Measurements from ENCODE around the gene KISS1. TPM values are rescaled to one million over a fixed set of nuclear protein-coding genes. Genes with fewer than 3 reads are reported as not detected.

The KISS1 gene
- total RNA-seq, 2 experiments from 2014 or later, result not detected

GRCh38 chr1:204227996-204228785, 31.9 kb upstream of the KISS1 start:
- no peaks in the 10 kb centered on the region for H3K36me3 ChIP-seq (ENCODE audit: insufficient read depth, low read length)
- H3K4me3 ChIP-seq (ENCODE audit: low read depth, low read length, poor library complexity, severe bottlenecking), result no peak overlapping the region
- no peaks in the 10 kb centered on the region for H3K4me1 ChIP-seq (ENCODE audit: insufficient read depth, low read length, poor library complexity, severe bottlenecking)
- H3K9me3 ChIP-seq (ENCODE audit: low read length), result no peaks in the 10 kb centered on the region
- intact Hi-C loops (cut with micrococcal nuclease; ENCODE audit: unreplicated experiment), result no loop called here
- no peak overlapping the region for H2AFZ ChIP-seq (ENCODE audit: low read length)
- no peak for DNase-seq (ENCODE audit: low spot score)
- no TSS peak for BruUV-seq (replicated peaks)
- TF ChIP-seq CTCF (conservative IDR thresholded peaks at IDR 0.05; ENCODE audit: low read length), result no peak
- no peak for TF ChIP-seq EZH2phosphoT487 (IDR thresholded peaks at IDR 0.05; ENCODE audit: borderline replicate concordance, low read depth, low read length)
- H3K79me2 ChIP-seq (ENCODE audit: insufficient read depth, low read depth, low read length), result no peaks in the 10 kb centered on the region
- no peaks in the 10 kb centered on the region for H4K20me1 ChIP-seq (ENCODE audit: insufficient read depth, low read length)
- CTCF ChIA-PET (ENCODE audit: unreplicated experiment), result no interaction called here
- POLR2A ChIA-PET, result interaction anchor here (1.3 kb wide), 1 partner anchor 18 kb away, joined by 3 read pairs; no protein-coding TSS in a partner anchor
- no peaks in the 10 kb centered on the region for H3K9me2 ChIP-seq (ENCODE audit: insufficient read depth, low read length)
- no peak overlapping the region for H3K4me2 ChIP-seq (ENCODE audit: low read length)
- no peak overlapping the region for H3K27ac ChIP-seq (ENCODE audit: low read depth, low read length, poor library complexity, severe bottlenecking)

- H2AFZ ChIP-seq (ENCODE audit: low read length), result no peak overlapping the region
- intact Hi-C loops (cut with micrococcal nuclease; ENCODE audit: unreplicated experiment), result no loop called here
- no TSS peak for BruUV-seq (replicated peaks)
- DNase-seq (ENCODE audit: low spot score), result no peak
- H4K20me1 ChIP-seq (ENCODE audit: insufficient read depth, low read length), result no peaks in the 10 kb centered on the region
- H3K4me2 ChIP-seq (ENCODE audit: low read length), result no peak overlapping the region
- H3K4me3 ChIP-seq (ENCODE audit: low read depth, low read length, poor library complexity, severe bottlenecking), result no peak overlapping the region
- no peak overlapping the region for H3K27ac ChIP-seq (ENCODE audit: low read depth, low read length, poor library complexity, severe bottlenecking)
- H3K9me3 ChIP-seq (ENCODE audit: low read length), result no peaks in the 10 kb centered on the region
- H3K79me2 ChIP-seq (ENCODE audit: insufficient read depth, low read depth, low read length), result no peaks in the 10 kb centered on the region
- TF ChIP-seq CTCF (conservative IDR thresholded peaks at IDR 0.05; ENCODE audit: low read length) (no peak), EZH2phosphoT487 (IDR thresholded peaks at IDR 0.05; ENCODE audit: borderline replicate concordance, low read depth, low read length) (no peak)
- no peaks in the 10 kb centered on the region for H3K4me1 ChIP-seq (ENCODE audit: insufficient read depth, low read length, poor library complexity, severe bottlenecking)
- CTCF ChIA-PET (ENCODE audit: unreplicated experiment), result no interaction called here
- no peaks in the 10 kb centered on the region for H3K36me3 ChIP-seq (ENCODE audit: insufficient read depth, low read length)
- POLR2A ChIA-PET, result no interaction called here
- H3K9me2 ChIP-seq (ENCODE audit: insufficient read depth, low read length), result no peaks in the 10 kb centered on the region
Measured at GRCh38 chr1:204227351-204227750, 31.1 kb upstream of the KISS1 start.
